SK-N-SH treated with all-trans-retinoic acid at 6 μM for 48 hours (cell line): ENCODE measurements around the gene ELAVL1.

Experiments
- ATAC-seq: fragments of 200-7000 bp; cut with Tn5 transposase; 3 replicates; pipeline ENCODE4 v1.9.1; 2020; ENCODE audit warnings: mild to moderate bottlenecking, moderate library complexity
- ARNTL ChIP-seq: fragments of 450-650 bp; formaldehyde crosslinking; IDR thresholded peaks from 2 replicates; pipeline ENCODE4 v1.5.0; 2020; ENCODE audit warnings: low read depth, mild to moderate bottlenecking, moderate library complexity, borderline replicate concordance
- BACH2 ChIP-seq: fragments of 250-450 bp; sonication (Bioruptor Pico); IDR thresholded peaks from 2 replicates; pipeline ENCODE4 v1.9.0; 2021; ENCODE audit warnings: mild to moderate bottlenecking, borderline replicate concordance
- CREB5 ChIP-seq: fragments of 250-450 bp; sonication (Bioruptor Pico); IDR thresholded peaks from 2 replicates; pipeline ENCODE4 v1.5.1; 2020; ENCODE audit warnings: low read depth, mild to moderate bottlenecking, moderate library complexity
- CSDC2 ChIP-seq: fragments of 250-450 bp; sonication (Bioruptor Pico); IDR thresholded peaks from 2 replicates; pipeline ENCODE4 v1.5.0; 2020; ENCODE audit warnings: mild to moderate bottlenecking, moderate library complexity
- CSRNP3 ChIP-seq: fragments of 250-450 bp; sonication (Bioruptor Pico); IDR thresholded peaks from 2 replicates; pipeline ENCODE4 v1.5.1; 2021; ENCODE audit warnings: mild to moderate bottlenecking, moderate library complexity
- ESRRG ChIP-seq: fragments of 250-450 bp; sonication (Bioruptor Pico); IDR thresholded peaks from 2 replicates; pipeline ENCODE4 v1.6.1; 2021; ENCODE audit warnings: mild to moderate bottlenecking
- GLIS3 ChIP-seq: fragments of 250-450 bp; sonication (Bioruptor Pico); IDR thresholded peaks from 2 replicates; pipeline ENCODE4 v1.5.0; 2020; ENCODE audit warnings: mild to moderate bottlenecking, moderate library complexity
- ISL1 ChIP-seq: fragments of 250-450 bp; sonication (Bioruptor Pico); IDR thresholded peaks from 2 replicates; pipeline ENCODE4 v2.1.2; 2022; ENCODE audit warnings: mild to moderate bottlenecking, moderate library complexity
- OSR1 ChIP-seq: fragments of 250-450 bp; sonication (Bioruptor Pico); IDR thresholded peaks from 2 replicates; pipeline ENCODE4 v1.8.0; 2022; ENCODE audit warnings: moderate library complexity, mild to moderate bottlenecking, inconsistent platforms
- PATZ1 ChIP-seq: fragments of 250-450 bp; sonication (Bioruptor Pico); IDR thresholded peaks from 2 replicates; pipeline ENCODE4 v1.8.0; 2020; ENCODE audit warnings: mild to moderate bottlenecking, moderate library complexity, borderline replicate concordance
- PPARA ChIP-seq: fragments of 250-450 bp; sonication (Bioruptor Pico); IDR thresholded peaks from 2 replicates; pipeline ENCODE4 v1.5.0; 2020; ENCODE audit warnings: mild to moderate bottlenecking, borderline replicate concordance
- RARB ChIP-seq: fragments of 250-450 bp; sonication (Bioruptor Pico); IDR thresholded peaks from 2 replicates; pipeline ENCODE4 v1.8.0; 2021; ENCODE audit warnings: mild to moderate bottlenecking, moderate library complexity
- SNAI2 ChIP-seq: fragments of 250-450 bp; sonication (Bioruptor Pico); IDR thresholded peaks from 2 replicates; pipeline ENCODE4 v1.5.0; 2020; ENCODE audit warnings: mild to moderate bottlenecking, moderate library complexity
- TCF4 ChIP-seq: fragments of 250-450 bp; sonication (Bioruptor Pico); IDR thresholded peaks from 2 replicates; pipeline ENCODE4 v1.8.0; 2021; ENCODE audit warnings: mild to moderate bottlenecking, moderate library complexity, borderline replicate concordance
- TOX ChIP-seq: fragments of 250-450 bp; sonication (Bioruptor Pico); IDR thresholded peaks from 2 replicates; pipeline ENCODE4 v1.8.0; 2021; ENCODE audit warnings: mild to moderate bottlenecking, moderate library complexity, borderline replicate concordance
- TSHZ2 ChIP-seq: fragments of 250-450 bp; sonication (Bioruptor Pico); IDR thresholded peaks from 2 replicates; pipeline ENCODE4 v1.5.0; 2020; ENCODE audit warnings: mild to moderate bottlenecking, moderate library complexity
- ZC3H10 ChIP-seq: fragments of 250-450 bp; sonication (Bioruptor Pico); IDR thresholded peaks from 2 replicates; pipeline ENCODE4 v1.5.1; 2021; ENCODE audit warnings: mild to moderate bottlenecking, moderate library complexity
- ZFP3 ChIP-seq: fragments of 250-450 bp; sonication (Bioruptor Pico); IDR thresholded peaks from 2 replicates; pipeline ENCODE4 v1.5.0; 2020; ENCODE audit warnings: mild to moderate bottlenecking, moderate library complexity
- ZFP30 ChIP-seq: fragments of 450-650 bp; formaldehyde crosslinking; IDR thresholded peaks from 2 replicates; pipeline ENCODE4 v1.5.0; 2022; ENCODE audit warnings: mild to moderate bottlenecking, moderate library complexity
- ZNF565 ChIP-seq: fragments of 450-650 bp; formaldehyde crosslinking; conservative IDR thresholded peaks from 2 replicates; pipeline ENCODE4 v1.5.0; 2020; ENCODE audit warnings: low read depth, mild to moderate bottlenecking, moderate library complexity
- ZNF70 ChIP-seq: fragments of 450-650 bp; formaldehyde crosslinking; IDR thresholded peaks from 2 replicates; pipeline ENCODE4 v1.5.0; 2020; ENCODE audit warnings: mild to moderate bottlenecking, moderate library complexity
- ZNF8 ChIP-seq: fragments of 450-650 bp; formaldehyde crosslinking; IDR thresholded peaks from 2 replicates; pipeline ENCODE4 v1.5.0; 2020; ENCODE audit warnings: mild to moderate bottlenecking, moderate library complexity

ELAVL1 gene

GRCh38 chr19:7920519-7921301, 84.7 kb downstream of the ELAVL1 start:
- peak; percentile 46 for ATAC-seq
- TF ChIP-seq ZFP30 (CRISPR knock-in tag) (no peak), ZC3H10 (CRISPR knock-in tag) (no peak), TSHZ2 (CRISPR knock-in tag) (no peak), TCF4 (CRISPR knock-in tag) (no peak), ZNF8 (CRISPR knock-in tag) (no peak), PPARA (CRISPR knock-in tag) (no peak), OSR1 (CRISPR knock-in tag) (no peak), CREB5 (CRISPR knock-in tag) (no peak), PATZ1 (CRISPR knock-in tag) (no peak), GLIS3 (CRISPR knock-in tag) (no peak), RARB (CRISPR knock-in tag) (no peak), ZNF565 (CRISPR knock-in tag) (no peak), CSRNP3 (CRISPR knock-in tag) (no peak), ZFP3 (CRISPR knock-in tag) (no peak), BACH2 (CRISPR knock-in tag) (no peak), ESRRG (CRISPR knock-in tag) (no peak), CSDC2 (CRISPR knock-in tag) (no peak), TOX (no peak), SNAI2 (CRISPR knock-in tag) (no peak), ZNF70 (CRISPR knock-in tag) (no peak)

GRCh38 chr19:7919610-7920518, 85.6 kb downstream of the ELAVL1 start, which contains the start of gene SNAPC2:
SNAPC2 (plus strand) TSS chr19:7920338; CDS start chr19:7920367, 29 bp downstream.
- peak; percentile 64 for ATAC-seq
- TF ChIP-seq ISL1 (CRISPR knock-in tag): no peak
- TF ChIP-seq CSRNP3 (CRISPR knock-in tag): no peak
- no peak for TF ChIP-seq OSR1 (CRISPR knock-in tag)
- no peak for TF ChIP-seq TSHZ2 (CRISPR knock-in tag)
- no peak for TF ChIP-seq ZNF565 (CRISPR knock-in tag)
- TF ChIP-seq ZC3H10 (CRISPR knock-in tag): no peak
- TF ChIP-seq ARNTL: no peak
- no peak for TF ChIP-seq GLIS3 (CRISPR knock-in tag)
- no peak for TF ChIP-seq PPARA (CRISPR knock-in tag)
- no peak for TF ChIP-seq ZNF70 (CRISPR knock-in tag)
- TF ChIP-seq RARB (CRISPR knock-in tag): no peak
